ENCODE results near the gene SLC17A8.
A peak's percentile ranks its signal among the peaks of the same experiment; 100 is the strongest.

Gene SLC17A8

GRCh38 chr12:100364324-100364723, 7.5 kb downstream of the SLC17A8 start:
- FAIRE-seq (no peak), DNase-seq (ENCODE audit: insufficient read length, low spot score) (no peak)
- TF ChIP-seq SPI1 (IDR thresholded peaks at IDR 0.05; ENCODE audit: low read depth, low read length) (no peak), PAX5 (IDR thresholded peaks at IDR 0.05; ENCODE audit: insufficient read depth, low read length, severe bottlenecking) (no peak), POU2F2 (IDR thresholded peaks at IDR 0.05; ENCODE audit: low read depth, low read length) (no peak), POLR2A (IDR thresholded peaks at IDR 0.05; ENCODE audit: low read depth, low read length) (no peak), POLR2AphosphoS5 (IDR thresholded peaks at IDR 0.05; ENCODE audit: low read depth, low read length) (no peak), TAF1 (IDR thresholded peaks at IDR 0.05; ENCODE audit: low read depth, low read length) (no peak)

- DNase-seq (ENCODE audit: insufficient read length, low spot score) (no peak), FAIRE-seq (peak; percentile 16)
- TF ChIP-seq POLR2AphosphoS5 (IDR thresholded peaks at IDR 0.05; ENCODE audit: low read depth, low read length): no peak
- no peak for TF ChIP-seq SPI1 (IDR thresholded peaks at IDR 0.05; ENCODE audit: low read depth, low read length)
Observed at GRCh38 chr12:100365411-100365810, 8.5 kb downstream of the SLC17A8 start.

- DNase-seq (ENCODE audit: insufficient read length, low spot score) (no peak), FAIRE-seq (no peak)
- TF ChIP-seq POU2F2 (IDR thresholded peaks at IDR 0.05; ENCODE audit: low read depth, low read length) (no peak), TAF1 (IDR thresholded peaks at IDR 0.05; ENCODE audit: low read depth, low read length) (no peak), SPI1 (IDR thresholded peaks at IDR 0.05; ENCODE audit: low read depth, low read length) (no peak), POLR2AphosphoS5 (IDR thresholded peaks at IDR 0.05; ENCODE audit: low read depth, low read length) (no peak), PAX5 (IDR thresholded peaks at IDR 0.05; ENCODE audit: insufficient read depth, low read length, severe bottlenecking) (no peak), POLR2A (IDR thresholded peaks at IDR 0.05; ENCODE audit: low read depth, low read length) (no peak)
Observed at GRCh38 chr12:100368066-100368465, 11.2 kb downstream of the SLC17A8 start.

DNA sequence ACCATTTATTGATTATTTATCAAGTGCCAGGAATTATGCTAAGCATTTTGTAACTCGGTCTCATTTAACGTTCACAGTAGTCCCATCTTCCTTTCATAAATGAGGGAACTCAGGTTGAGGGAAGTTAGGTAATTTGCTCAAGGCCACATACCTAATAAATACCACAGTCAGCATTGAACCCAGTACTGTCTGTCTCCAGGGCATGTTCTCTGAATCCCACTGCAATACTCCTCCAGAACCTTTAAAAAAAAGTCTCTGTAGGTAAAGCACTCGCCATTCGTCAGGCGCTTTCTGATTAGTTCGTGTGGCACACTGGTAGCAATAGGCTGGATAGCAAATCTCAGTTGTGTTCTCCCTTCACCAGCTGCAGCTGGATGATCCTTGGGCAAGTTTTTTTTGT, 14.3 kb downstream of the SLC17A8 start:
- FAIRE-seq (no peak), DNase-seq (ENCODE audit: insufficient read length, low spot score) (no peak)
- no peak for TF ChIP-seq TAF1 (IDR thresholded peaks at IDR 0.05; ENCODE audit: low read depth, low read length)
- no peak for TF ChIP-seq SPI1 (IDR thresholded peaks at IDR 0.05; ENCODE audit: low read depth, low read length)
- TF ChIP-seq PAX5 (IDR thresholded peaks at IDR 0.05; ENCODE audit: insufficient read depth, low read length, severe bottlenecking): no peak
- no peak for TF ChIP-seq POLR2AphosphoS5 (IDR thresholded peaks at IDR 0.05; ENCODE audit: low read depth, low read length)
- TF ChIP-seq POU2F2 (IDR thresholded peaks at IDR 0.05; ENCODE audit: low read depth, low read length): no peak
- no peak for TF ChIP-seq POLR2A (IDR thresholded peaks at IDR 0.05; ENCODE audit: low read depth, low read length)

DNA sequence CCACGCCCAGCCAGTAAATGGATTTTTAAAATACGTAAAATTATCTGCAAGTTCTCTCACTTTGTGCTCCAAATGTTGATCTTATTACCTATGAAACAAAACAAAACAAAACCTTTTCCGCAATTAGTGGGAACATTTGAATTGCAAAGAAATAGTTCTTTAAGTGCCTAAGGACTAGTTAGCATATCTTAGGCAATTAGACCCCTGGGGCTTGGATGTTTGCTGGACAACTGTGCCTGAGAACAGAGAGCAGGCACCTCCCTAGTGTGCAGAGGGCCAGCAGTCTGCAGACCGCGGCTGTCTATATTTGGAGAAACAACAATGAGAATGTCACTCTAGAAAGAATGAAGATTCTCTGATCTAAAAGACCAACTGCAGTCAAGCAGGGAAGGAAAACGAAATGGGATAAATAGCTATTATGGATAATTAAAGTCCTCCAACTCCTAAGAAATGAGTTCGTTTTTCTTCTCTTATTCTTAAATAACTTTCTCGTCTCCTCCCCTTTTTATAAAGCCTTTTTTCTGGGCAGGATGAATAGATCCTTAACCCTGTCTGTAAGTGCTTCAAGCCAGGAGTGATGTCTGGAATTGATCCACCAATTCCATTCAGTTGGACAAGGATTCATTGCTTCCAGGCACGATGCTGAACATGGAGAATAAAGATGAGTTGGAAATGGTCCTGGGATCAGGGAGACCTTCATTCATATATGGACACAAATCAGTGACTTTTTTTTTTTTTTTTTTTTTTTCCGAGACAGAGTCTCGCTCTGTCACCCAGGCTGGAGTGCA, 16.2 kb downstream of the SLC17A8 start:
- FAIRE-seq (no peak), DNase-seq (ENCODE audit: insufficient read length, low spot score) (no peak)
- TF ChIP-seq TAF1 (IDR thresholded peaks at IDR 0.05; ENCODE audit: low read depth, low read length): no peak
- no peak for TF ChIP-seq POLR2A (IDR thresholded peaks at IDR 0.05; ENCODE audit: low read depth, low read length)

GRCh38 chr12:100375038-100375735, 18.3 kb downstream of the SLC17A8 start:
- no peak for FAIRE-seq
- no peak for DNase-seq (ENCODE audit: insufficient read length, low spot score)
- TF ChIP-seq PAX5 (IDR thresholded peaks at IDR 0.05; ENCODE audit: insufficient read depth, low read length, severe bottlenecking) (no peak), TAF1 (IDR thresholded peaks at IDR 0.05; ENCODE audit: low read depth, low read length) (no peak), POLR2A (IDR thresholded peaks at IDR 0.05; ENCODE audit: low read depth, low read length) (no peak), SPI1 (IDR thresholded peaks at IDR 0.05; ENCODE audit: low read depth, low read length) (no peak), POLR2AphosphoS5 (IDR thresholded peaks at IDR 0.05; ENCODE audit: low read depth, low read length) (no peak), POU2F2 (IDR thresholded peaks at IDR 0.05; ENCODE audit: low read depth, low read length) (no peak)

DNA sequence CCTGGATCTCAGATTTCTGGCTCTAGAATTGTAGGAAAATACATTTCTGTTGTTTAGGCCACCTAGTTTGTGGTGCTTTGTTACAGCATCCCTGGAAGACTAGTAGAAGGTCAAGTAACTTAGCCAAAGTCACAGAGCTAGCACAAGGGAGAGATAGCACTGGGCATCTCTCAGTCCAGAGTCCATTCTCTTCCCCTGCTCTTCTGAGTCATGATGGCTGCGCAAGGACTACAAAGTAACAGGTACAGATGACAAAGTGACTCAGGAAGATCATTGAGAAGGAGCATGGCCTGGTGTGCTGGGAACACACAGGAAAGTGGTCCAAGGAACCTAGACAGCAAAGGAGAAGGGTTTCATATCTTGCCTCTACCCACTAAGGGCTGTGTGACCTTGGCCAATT, 19.3 kb downstream of the SLC17A8 start:
- TF ChIP-seq SPI1 (IDR thresholded peaks at IDR 0.05; ENCODE audit: low read depth, low read length) (no peak), POLR2AphosphoS5 (IDR thresholded peaks at IDR 0.05; ENCODE audit: low read depth, low read length) (no peak), POLR2A (IDR thresholded peaks at IDR 0.05; ENCODE audit: low read depth, low read length) (no peak), TAF1 (IDR thresholded peaks at IDR 0.05; ENCODE audit: low read depth, low read length) (no peak), POU2F2 (IDR thresholded peaks at IDR 0.05; ENCODE audit: low read depth, low read length) (no peak), PAX5 (IDR thresholded peaks at IDR 0.05; ENCODE audit: insufficient read depth, low read length, severe bottlenecking) (no peak)
- DNase-seq (ENCODE audit: insufficient read length, low spot score) (no peak), FAIRE-seq (no peak)

GRCh38 chr12:100381379-100381778, 24.5 kb downstream of the SLC17A8 start:
- TF ChIP-seq SPI1 (IDR thresholded peaks at IDR 0.05; ENCODE audit: low read depth, low read length): peak; percentile 66
- no peak for TF ChIP-seq POLR2AphosphoS5 (IDR thresholded peaks at IDR 0.05; ENCODE audit: low read depth, low read length)
- no peak for TF ChIP-seq POLR2A (IDR thresholded peaks at IDR 0.05; ENCODE audit: low read depth, low read length)
- no peak for TF ChIP-seq TAF1 (IDR thresholded peaks at IDR 0.05; ENCODE audit: low read depth, low read length)
- no peak for TF ChIP-seq POU2F2 (IDR thresholded peaks at IDR 0.05; ENCODE audit: low read depth, low read length)
- no peak for TF ChIP-seq PAX5 (IDR thresholded peaks at IDR 0.05; ENCODE audit: insufficient read depth, low read length, severe bottlenecking)

DNA sequence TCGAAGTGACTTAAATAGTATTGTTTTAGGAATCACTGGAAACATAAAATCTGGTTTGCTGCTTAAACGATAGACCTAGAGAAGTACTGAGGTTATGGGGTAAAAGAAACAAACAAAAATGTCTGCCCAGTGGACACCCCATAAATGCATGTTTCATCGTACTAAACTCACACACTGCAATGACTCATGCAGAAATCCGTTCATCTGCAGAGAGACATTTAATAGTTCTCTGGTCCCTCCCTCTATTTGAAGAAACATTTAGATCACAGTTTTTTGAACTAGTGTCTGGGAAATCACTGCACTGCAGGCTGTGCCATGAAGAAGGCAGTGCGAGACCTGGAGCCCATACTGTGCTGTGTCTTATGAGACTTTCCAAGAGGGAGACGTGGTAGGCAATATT, 25.5 kb downstream of the SLC17A8 start:
- FAIRE-seq: no peak
- TF ChIP-seq TAF1 (IDR thresholded peaks at IDR 0.05; ENCODE audit: low read depth, low read length) (no peak), POLR2AphosphoS5 (IDR thresholded peaks at IDR 0.05; ENCODE audit: low read depth, low read length) (no peak), PAX5 (IDR thresholded peaks at IDR 0.05; ENCODE audit: insufficient read depth, low read length, severe bottlenecking) (no peak), POLR2A (IDR thresholded peaks at IDR 0.05; ENCODE audit: low read depth, low read length) (no peak), SPI1 (IDR thresholded peaks at IDR 0.05; ENCODE audit: low read depth, low read length) (no peak), POU2F2 (IDR thresholded peaks at IDR 0.05; ENCODE audit: low read depth, low read length) (no peak)
- DNase-seq (ENCODE audit: insufficient read length, low spot score): no peak

More at GRCh38 chr12:100381379-100381778, 24.5 kb downstream of the SLC17A8 start:
- DNase-seq (ENCODE audit: insufficient read length, low spot score): no peak
- no peak for FAIRE-seq
